ENCODE measurements around the gene TSEN54. TPM values are rescaled to one million over a fixed set of nuclear protein-coding genes. Genes with fewer than 3 reads are reported as not detected.

Gene TSEN54
- total RNA-seq, 1 donor from 2014 or later = 8.9 TPM

GRCh38 chr17:75564195-75564594 is 47.9 kb downstream of the TSEN54 start:
- no peak for DNase-seq (ENCODE audit: low read depth in 2 of 2)

- no peak for DNase-seq (ENCODE audit: low read depth in 2 of 2)
Measured at GRCh38 chr17:75565066-75565465, 48.7 kb downstream of the TSEN54 start.

- DNase-seq (ENCODE audit: low read depth in 2 of 2) = no peak
Measured at GRCh38 chr17:75565618-75566017, 49.3 kb downstream of the TSEN54 start.

- no peak for DNase-seq (ENCODE audit: low read depth in 2 of 2)
Measured at GRCh38 chr17:75566416-75566815, 50.1 kb downstream of the TSEN54 start.

- DNase-seq (ENCODE audit: low read depth in 2 of 2) = no peak
Measured at GRCh38 chr17:75566834-75567233, 50.5 kb downstream of the TSEN54 start.

GRCh38 chr17:75568412-75569255 is 52.3 kb downstream of the TSEN54 start:
- no peak for DNase-seq (ENCODE audit: low read depth in 2 of 2)

GRCh38 chr17:75570034-75570676 is 53.8 kb downstream of the TSEN54 start:
- no peak for DNase-seq (ENCODE audit: low read depth in 2 of 2)

- DNase-seq (ENCODE audit: low read depth in 2 of 2) = no peak
Measured at GRCh38 chr17:75570772-75571171, 54.4 kb downstream of the TSEN54 start.

- DNase-seq (ENCODE audit: low read depth in 2 of 2) = peak; percentile 29 to 78
Measured at GRCh38 chr17:75571197-75571884, 55.0 kb downstream of the TSEN54 start.

GRCh38 chr17:75571885-75572215 is 55.5 kb downstream of the TSEN54 start:
- DNase-seq (ENCODE audit: low read depth in 2 of 2) = no peak

- DNase-seq (ENCODE audit: low read depth in 2 of 2) = no peak
Measured at GRCh38 chr17:75572713-75573539, 56.6 kb downstream of the TSEN54 start.

GRCh38 chr17:75573540-75573957 is 57.2 kb downstream of the TSEN54 start:
- no peak for DNase-seq (ENCODE audit: low read depth in 2 of 2)

GRCh38 chr17:75573994-75574393 is 57.7 kb downstream of the TSEN54 start:
- no peak for DNase-seq (ENCODE audit: low read depth in 2 of 2)

Other genes starting within 250 kb of the TSEN54 start
- gene MIF4GD, start 245.3 kb upstream of the TSEN54 start, total RNA-seq = 7.4 and 7.5 TPM in 2 replicates
- 3.9 and 6.5 TPM in 2 replicates for gene SLC25A19, start 227.1 kb upstream of the TSEN54 start, total RNA-seq
- 55.6 and 77.4 TPM in 2 replicates for gene GRB2, start 110.8 kb upstream of the TSEN54 start, total RNA-seq
- 20.0 and 20.6 TPM in 2 replicates for gene TMEM94, start 59.9 kb upstream of the TSEN54 start, total RNA-seq
- gene CASKIN2, start 991 bp upstream of the TSEN54 start, total RNA-seq = 7.0 and 11.5 TPM in 2 replicates
- gene LLGL2, start 9.2 kb downstream of the TSEN54 start, total RNA-seq = 8.3 and 14.7 TPM in 2 replicates
- 3.3 and 20.2 TPM in 2 replicates for gene MYO15B, start 71.3 kb downstream of the TSEN54 start, total RNA-seq
- not detected in 2 replicates for gene SMIM5, start 116.9 kb downstream of the TSEN54 start, total RNA-seq
- 9.6 and 15.7 TPM in 2 replicates for gene RECQL5, start 150.6 kb downstream of the TSEN54 start, total RNA-seq
- gene SAP30BP, start 150.8 kb downstream of the TSEN54 start, total RNA-seq = 36.8 and 43.7 TPM in 2 replicates
- gene ITGB4, start 204.9 kb downstream of the TSEN54 start, total RNA-seq = 17.7 and 29.0 TPM in 2 replicates
- 101 TPM in 2 replicates for gene GALK1, start 248.7 kb downstream of the TSEN54 start, total RNA-seq